GM12892 (cell line): ENCODE measurements around the gene C1orf210.

Experiments
- DNase-seq: peaks from one replicate; pipeline ENCODE4 v3.0.0; 2011; ENCODE audit not compliant: insufficient read length
- FAIRE-seq: peaks from 2 replicates; lab custom pipeline; 2011; peaks lifted over from hg19 to GRCh38; lab: Jason Lieb, UNC
- POLR2A ChIP-seq: IDR thresholded peaks from 2 replicates; pipeline ENCODE4 v1.6.1; 2011; ENCODE audit warnings: low read depth, low read length, control low read depth
- POLR2AphosphoS5 ChIP-seq: IDR thresholded peaks from 2 replicates; pipeline ENCODE4 v1.6.1; 2011; ENCODE audit warnings: low read depth, low read length, control low read depth
- TAF1 ChIP-seq: IDR thresholded peaks from 2 replicates; pipeline ENCODE4 v1.6.1; 2011; ENCODE audit warnings: low read depth, mild to moderate bottlenecking, control low read depth, low read length, borderline replicate concordance

C1orf210 gene

DNA sequence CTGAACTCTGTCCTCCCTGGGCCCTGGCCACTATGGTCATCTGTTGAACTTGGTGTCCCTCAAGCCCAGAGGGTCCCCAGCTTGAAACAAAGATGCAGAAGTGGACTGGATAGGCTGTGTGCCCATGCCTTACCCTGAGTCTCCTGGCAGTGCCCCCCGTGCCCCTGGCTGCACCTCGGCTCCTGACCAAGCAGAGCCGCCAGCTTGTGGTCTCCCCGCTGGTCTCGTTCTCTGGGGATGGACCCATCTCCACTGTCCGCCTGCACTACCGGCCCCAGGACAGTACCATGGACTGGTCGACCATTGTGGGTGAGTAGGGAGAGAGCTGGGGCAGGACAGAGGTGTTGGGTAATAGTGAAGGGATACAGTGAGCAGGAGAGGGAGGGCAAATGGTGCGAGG lies 26.1 kb upstream of the C1orf210 start:
- TF ChIP-seq TAF1 (no peak), POLR2AphosphoS5 (no peak), POLR2A (no peak)
- DNase-seq (no peak), FAIRE-seq (no peak)

GRCh38 chr1:43309405-43310025 lies 24.1 kb upstream of the C1orf210 start:
- no peak for TF ChIP-seq POLR2AphosphoS5
- TF ChIP-seq POLR2A: no peak
- no peak for TF ChIP-seq TAF1
- DNase-seq (no peak), FAIRE-seq (no peak)

DNA sequence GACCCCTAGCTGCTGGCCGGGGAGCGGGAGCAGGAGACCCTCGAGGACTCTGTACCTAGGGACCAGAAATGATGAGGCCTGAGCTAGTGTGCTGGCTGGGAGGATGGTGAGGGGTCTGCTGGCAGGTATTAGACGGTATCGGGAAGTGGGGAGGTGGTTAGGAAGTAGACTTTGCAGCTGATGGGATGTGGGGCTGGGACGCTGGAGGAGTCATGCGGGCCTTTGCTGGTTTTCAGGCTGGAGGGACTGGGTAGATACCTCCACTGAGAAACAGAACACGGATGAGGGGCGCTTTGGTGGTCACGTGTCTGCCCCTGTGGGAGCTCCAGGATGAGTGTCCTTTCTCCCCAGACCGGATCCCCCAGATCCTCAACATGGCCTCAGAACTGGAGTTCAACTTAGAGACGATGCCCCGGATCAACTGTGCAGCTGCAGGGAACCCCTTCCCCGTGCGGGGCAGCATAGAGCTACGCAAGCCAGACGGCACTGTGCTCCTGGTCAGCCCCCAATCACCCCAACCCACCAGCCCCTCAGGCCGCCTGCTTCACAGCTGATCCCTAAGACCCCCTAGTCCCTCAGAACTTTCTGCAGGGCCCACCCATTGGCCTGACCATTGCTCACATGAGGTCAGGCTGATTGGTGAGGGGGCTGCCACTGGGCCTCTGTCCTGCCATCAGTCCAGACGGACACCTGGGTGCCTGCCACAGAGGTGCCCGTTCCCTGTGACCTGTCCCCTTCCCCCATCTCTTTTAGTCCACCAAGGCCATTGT lies 23.4 kb upstream of the C1orf210 start:
- DNase-seq (no peak), FAIRE-seq (no peak)
- TF ChIP-seq POLR2AphosphoS5 (no peak), TAF1 (no peak), POLR2A (no peak)

- no peak for DNase-seq
- TF ChIP-seq POLR2AphosphoS5 (no peak), TAF1 (no peak), POLR2A (no peak)
- FAIRE-seq: no peak
Observed at GRCh38 chr1:43307458-43308158, 22.2 kb upstream of the C1orf210 start.

DNA sequence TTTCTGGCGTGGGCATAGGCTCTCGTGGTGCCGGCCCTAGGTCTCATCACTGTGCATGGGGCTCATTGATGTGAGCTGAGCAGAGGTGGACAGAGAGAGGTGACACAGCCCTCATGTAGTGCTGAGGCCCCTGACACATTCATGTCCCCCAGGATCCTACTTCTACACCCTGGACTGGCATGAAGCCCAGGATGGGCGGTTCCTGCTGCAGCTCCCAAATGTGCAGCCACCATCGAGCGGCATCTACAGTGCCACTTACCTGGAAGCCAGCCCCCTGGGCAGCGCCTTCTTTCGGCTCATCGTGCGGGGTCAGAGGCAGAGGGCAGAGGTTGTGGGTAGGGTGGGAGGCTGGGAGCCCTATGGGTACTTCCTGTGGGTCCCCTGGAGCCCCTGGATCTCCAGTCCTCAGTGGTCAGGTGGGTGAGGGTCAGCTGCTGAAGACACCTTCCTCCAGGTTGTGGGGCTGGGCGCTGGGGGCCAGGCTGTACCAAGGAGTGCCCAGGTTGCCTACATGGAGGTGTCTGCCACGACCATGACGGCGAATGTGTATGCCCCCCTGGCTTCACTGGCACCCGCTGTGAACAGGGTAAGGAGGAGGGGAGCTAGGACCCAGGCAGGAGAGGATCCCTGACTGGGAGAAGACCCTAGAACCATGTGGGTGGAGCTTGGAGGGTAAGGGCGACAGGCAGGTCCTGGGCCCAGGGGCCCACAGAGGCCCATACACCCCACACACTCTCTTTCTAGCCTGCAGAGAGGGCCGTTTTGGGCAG lies 21.5 kb upstream of the C1orf210 start:
- DNase-seq (no peak), FAIRE-seq (no peak)
- TF ChIP-seq TAF1 (no peak), POLR2AphosphoS5 (no peak), POLR2A (no peak)

GRCh38 chr1:43305926-43306687 lies 20.7 kb upstream of the C1orf210 start:
- DNase-seq: no peak
- no peak for TF ChIP-seq POLR2AphosphoS5
- TF ChIP-seq TAF1: no peak
- TF ChIP-seq POLR2A: no peak
- FAIRE-seq: no peak

GRCh38 chr1:43305461-43305860 lies 20.1 kb upstream of the C1orf210 start:
- TF ChIP-seq POLR2AphosphoS5: no peak
- TF ChIP-seq TAF1: no peak
- TF ChIP-seq POLR2A: no peak
- FAIRE-seq (no peak), DNase-seq (no peak)

- no peak for TF ChIP-seq TAF1
- no peak for TF ChIP-seq POLR2A
- no peak for TF ChIP-seq POLR2AphosphoS5
- FAIRE-seq (no peak), DNase-seq (no peak)
Observed at GRCh38 chr1:43304771-43305300, 19.5 kb upstream of the C1orf210 start.

DNA sequence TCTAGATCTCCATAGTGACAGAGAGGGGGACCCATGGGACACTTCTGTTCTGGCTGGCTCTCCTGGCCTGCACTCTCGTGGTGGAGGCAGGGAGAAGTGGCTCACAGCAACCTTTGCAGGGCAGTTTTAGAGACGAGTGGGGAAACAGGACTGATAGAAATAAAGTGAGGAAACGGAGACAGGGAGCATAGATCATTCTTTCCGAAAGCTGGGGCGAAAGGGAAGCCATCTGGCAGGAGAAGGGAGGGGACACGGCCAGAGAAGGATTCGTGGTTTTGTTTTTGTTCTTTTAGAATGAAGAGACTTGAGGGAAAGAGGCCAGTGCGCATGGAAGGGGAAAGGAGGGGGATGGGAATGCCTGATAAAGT lies 18.9 kb upstream of the C1orf210 start:
- FAIRE-seq: no peak
- TF ChIP-seq TAF1 (no peak), POLR2A (no peak), POLR2AphosphoS5 (no peak)
- no peak for DNase-seq
